GM23338 (cell line): Measurements from ENCODE around the gene BDP1. TPM values are rescaled to one million over a fixed set of nuclear protein-coding genes. Genes with fewer than 3 reads are reported as not detected.

Source experiments
- ATAC-seq: fragments of 200-7000 bp; cut with Tn5 transposase; 3 replicates; pipeline ENCODE4 v1.9.1; 2020
- DNase-seq: peaks from one replicate; pipeline ENCODE4 v3.0.0-alpha.2; 2015; ENCODE audit warnings: low spot score
- H2AFZ ChIP-seq: fragments of 200-600 bp; sonication (generic); 2 replicates; pipeline ENCODE4 v1.8.0; 2016; ENCODE audit warnings: antibody characterized with exemption, mild to moderate bottlenecking, moderate library complexity
- H3F3A ChIP-seq: fragments of 200-600 bp; sonication (generic); replicated peaks from 2 replicates; pipeline ENCODE4 v1.8.0; 2017; ENCODE audit warnings: antibody characterized with exemption, mixed run types, low read depth
- H3K27ac ChIP-seq: fragments of 200-600 bp; sonication (generic); 2 replicates; pipeline ENCODE4 v1.6.1; 2016; ENCODE audit warnings: low read depth
- H3K27me3 ChIP-seq: fragments of 200-600 bp; sonication (generic); 2 replicates; pipeline ENCODE4 v1.8.0; 2016; ENCODE audit warnings: mild to moderate bottlenecking, mixed run types, moderate library complexity; ENCODE audit not compliant: insufficient read depth
- H3K36me3 ChIP-seq: fragments of 200-600 bp; sonication (generic); 2 replicates; pipeline ENCODE4 v1.8.0; 2016; ENCODE audit warnings: mild to moderate bottlenecking; ENCODE audit not compliant: insufficient read depth
- H3K4me1 ChIP-seq: fragments of 200-600 bp; sonication (generic); 2 replicates; pipeline ENCODE4 v1.8.0; 2016; ENCODE audit warnings: mild to moderate bottlenecking, moderate library complexity; ENCODE audit not compliant: insufficient read depth
- H3K4me2 ChIP-seq: fragments of 200-600 bp; sonication (generic); 2 replicates; pipeline ENCODE4 v1.7.1; 2017; ENCODE audit warnings: mixed run types
- H3K4me3 ChIP-seq: fragments of 200-600 bp; sonication (generic); 2 replicates; pipeline ENCODE4 v1.6.1; 2016; ENCODE audit warnings: mixed run types
- H3K79me2 ChIP-seq: fragments of 200-600 bp; sonication (generic); replicated peaks from 2 replicates; pipeline ENCODE4 v1.8.0; 2017; ENCODE audit warnings: mild to moderate bottlenecking; ENCODE audit not compliant: insufficient read depth
- H3K9me2 ChIP-seq: fragments of 200-600 bp; sonication (generic); 2 replicates; pipeline ENCODE4 v1.8.0; 2017; ENCODE audit not compliant: insufficient read depth
- H4K20me1 ChIP-seq: fragments of 200-600 bp; sonication (generic); replicated peaks from 2 replicates; pipeline ENCODE4 v1.8.0; 2017; ENCODE audit warnings: mild to moderate bottlenecking; ENCODE audit not compliant: insufficient read depth
- H3K27ac Mint-ChIP-seq: 2 replicates; pipeline ENCODE4 v1.8.0; 2020; ENCODE audit warnings: inconsistent platforms, mild to moderate bottlenecking, moderate library complexity, mixed read lengths
- H3K27me3 Mint-ChIP-seq: 3 replicates; pipeline ENCODE4 v1.8.0; 2022; ENCODE audit warnings: low read depth, mild to moderate bottlenecking, moderate library complexity, mixed read lengths, inconsistent platforms; ENCODE audit not compliant: insufficient read depth, poor library complexity
- H3K36me3 Mint-ChIP-seq: 3 replicates; pipeline ENCODE4 v1.8.0; 2021; ENCODE audit warnings: low read depth, mild to moderate bottlenecking, inconsistent platforms, moderate library complexity, mixed read lengths
- H3K4me1 Mint-ChIP-seq: 3 replicates; pipeline ENCODE4 v1.8.0; 2020; ENCODE audit warnings: mild to moderate bottlenecking, inconsistent platforms, mixed read lengths
- H3K4me3 Mint-ChIP-seq: 3 replicates; pipeline ENCODE4 v1.8.0; 2021; ENCODE audit warnings: moderate library complexity, mild to moderate bottlenecking, inconsistent platforms, mixed read lengths
- H3K9me3 Mint-ChIP-seq: 3 replicates; pipeline ENCODE4 v1.8.0; 2020; ENCODE audit warnings: moderate library complexity, mild to moderate bottlenecking, inconsistent platforms, mixed read lengths
- CREB1 ChIP-seq: fragments of 250-450 bp; sonication (Bioruptor Pico); IDR thresholded peaks from 2 replicates; pipeline ENCODE4 v1.5.0; 2020; ENCODE audit warnings: low read depth, mild to moderate bottlenecking, moderate library complexity
- CTCF ChIP-seq, 2 experiments: fragments of 200-600 bp in 1 of 2; sonication (generic) in 1 of 2; conservative IDR thresholded peaks; 2 replicates each; pipeline versions ENCODE4 v1.5.1 to v1.6.1; 2016 to 2017; ENCODE audit warnings: antibody characterized with exemption in 2 of 2, low read depth in 2 of 2, mild to moderate bottlenecking in 2 of 2, moderate library complexity in 1 of 2
- ETS1 ChIP-seq: IDR thresholded peaks from 2 replicates; pipeline ENCODE4 v1.6.1; 2016; ENCODE audit warnings: antibody characterized with exemption
- EZH2 ChIP-seq: fragments of 200-600 bp; sonication (generic); IDR thresholded peaks from one replicate; pipeline ENCODE4 v1.8.0; 2017; ENCODE audit warnings: antibody characterized with exemption, mild to moderate bottlenecking, low read depth; ENCODE audit not compliant: unreplicated experiment
- EZH2phosphoT487 ChIP-seq: fragments of 200-600 bp; sonication (generic); IDR thresholded peaks from one replicate; pipeline ENCODE4 v1.8.1; 2018; ENCODE audit warnings: antibody characterized with exemption; ENCODE audit not compliant: unreplicated experiment
- JUNB ChIP-seq: IDR thresholded peaks from one replicate; pipeline ENCODE4 v1.6.1; 2016; ENCODE audit warnings: antibody characterized with exemption; ENCODE audit not compliant: unreplicated experiment
- NANOG ChIP-seq: IDR thresholded peaks from 2 replicates; pipeline ENCODE4 v1.6.1; 2016; ENCODE audit warnings: antibody characterized with exemption, borderline replicate concordance
- POLR2AphosphoS5 ChIP-seq: IDR thresholded peaks from 2 replicates; pipeline ENCODE4 v1.6.1; 2016; ENCODE audit warnings: antibody characterized with exemption, low read depth
- REST ChIP-seq: IDR thresholded peaks from one replicate; pipeline ENCODE4 v1.6.1; 2018; ENCODE audit warnings: antibody characterized with exemption; ENCODE audit not compliant: unreplicated experiment
- STAT1 ChIP-seq: IDR thresholded peaks from one replicate; pipeline ENCODE4 v1.6.1; 2016; ENCODE audit warnings: antibody characterized with exemption; ENCODE audit not compliant: unreplicated experiment
- ZNF114 ChIP-seq: fragments of 250-450 bp; sonication (Bioruptor Pico); IDR thresholded peaks from 2 replicates; pipeline ENCODE4 v1.5.0; 2020; ENCODE audit warnings: mild to moderate bottlenecking, moderate library complexity
- ZNF331 ChIP-seq: fragments of 250-450 bp; sonication (Bioruptor Pico); IDR thresholded peaks from 2 replicates; pipeline ENCODE4 v1.5.0; 2020; ENCODE audit warnings: low read depth, mild to moderate bottlenecking, moderate library complexity
- ZNF462 ChIP-seq: fragments of 250-450 bp; sonication (Bioruptor Pico); IDR thresholded peaks from 2 replicates; pipeline ENCODE4 v1.5.0; 2020; ENCODE audit warnings: mild to moderate bottlenecking, moderate library complexity
- polyA plus RNA-seq: library from polyadenylated mRNA; unstranded; fragments of >200 nt; fragmentation: Nextera tagmentation; extraction: Ambion mirVana; gene quantifications from 2 replicates; pipeline ENCODE4 v1.2.1, GENCODE V29; 2016
- total RNA-seq: library from RNA; depleted of rRNA; stranded (reverse); fragments of >200 nt; shearing (Covaris generic); gene quantifications from 2 replicates; pipeline ENCODE4 v1.2.3, GENCODE V29; 2014

Gene BDP1
- total and polyA plus RNA-seq, 2 experiments from 2014 or later = 41.8 to 54.4 TPM

GRCh38 chr5:71454913-71455312, 538 bp upstream of the BDP1 start (continued):
- no peak for TF ChIP-seq CREB1 (CRISPR knock-in tag)
- no peak for TF ChIP-seq POLR2AphosphoS5
- no peak for TF ChIP-seq ZNF331
- TF ChIP-seq EZH2 = no peak
- no peak for TF ChIP-seq EZH2phosphoT487
- no peak for TF ChIP-seq ZNF114 (CRISPR knock-in tag)
- no peak for TF ChIP-seq NANOG

GRCh38 chr5:71456362-71456743, 902 bp downstream of the BDP1 start:
- Histone ChIP-seq H2AFZ (no peak overlapping the region), H3K4me2 (peak overlapping the region; percentile 76), H3K27ac (no peak overlapping the region; the same call in 1 of the 2 replicates), H3K27me3 (no peaks in the 10 kb centered on the region), H3K4me1 (no peaks in the 10 kb centered on the region), H3K79me2 (peaks cover 40% of the 10 kb centered on the region), H3K9me2 (no peaks in the 10 kb centered on the region), H4K20me1 (peaks cover 12% of the 10 kb centered on the region), H3F3A (no peaks in the 10 kb centered on the region), H3K4me3 (peak overlapping the region; percentile 95), H3K36me3 (peaks cover 29% of the 10 kb centered on the region)
- peaks cover 7% of the 10 kb centered on the region for H3K4me1 Mint-ChIP-seq
- DNase-seq (no peak), ATAC-seq (no peak)
- H3K9me3 Mint-ChIP-seq = no peaks in the 10 kb centered on the region
- peaks cover 24% of the 10 kb centered on the region; the same call in 2 of the 3 replicates for H3K36me3 Mint-ChIP-seq
- H3K27ac Mint-ChIP-seq = peak overlapping the region; percentile 96
- peak overlapping the region; percentile 99 for H3K4me3 Mint-ChIP-seq
- H3K27me3 Mint-ChIP-seq = peaks cover 8% of the 10 kb centered on the region
- TF ChIP-seq CREB1 (CRISPR knock-in tag) (no peak), NANOG (no peak), EZH2phosphoT487 (no peak), JUNB (no peak), ZNF331 (no peak), POLR2AphosphoS5 (no peak), CTCF (conservative IDR thresholded peaks at IDR 0.05; ENCODE audit: low read depth in 2 of 2) (no peak), ZNF462 (no peak), STAT1 (no peak), EZH2 (no peak), ETS1 (no peak), REST (no peak), ZNF114 (CRISPR knock-in tag) (no peak)
